Measurements from ENCODE around the gene IL3.

The IL3 gene

DNA sequence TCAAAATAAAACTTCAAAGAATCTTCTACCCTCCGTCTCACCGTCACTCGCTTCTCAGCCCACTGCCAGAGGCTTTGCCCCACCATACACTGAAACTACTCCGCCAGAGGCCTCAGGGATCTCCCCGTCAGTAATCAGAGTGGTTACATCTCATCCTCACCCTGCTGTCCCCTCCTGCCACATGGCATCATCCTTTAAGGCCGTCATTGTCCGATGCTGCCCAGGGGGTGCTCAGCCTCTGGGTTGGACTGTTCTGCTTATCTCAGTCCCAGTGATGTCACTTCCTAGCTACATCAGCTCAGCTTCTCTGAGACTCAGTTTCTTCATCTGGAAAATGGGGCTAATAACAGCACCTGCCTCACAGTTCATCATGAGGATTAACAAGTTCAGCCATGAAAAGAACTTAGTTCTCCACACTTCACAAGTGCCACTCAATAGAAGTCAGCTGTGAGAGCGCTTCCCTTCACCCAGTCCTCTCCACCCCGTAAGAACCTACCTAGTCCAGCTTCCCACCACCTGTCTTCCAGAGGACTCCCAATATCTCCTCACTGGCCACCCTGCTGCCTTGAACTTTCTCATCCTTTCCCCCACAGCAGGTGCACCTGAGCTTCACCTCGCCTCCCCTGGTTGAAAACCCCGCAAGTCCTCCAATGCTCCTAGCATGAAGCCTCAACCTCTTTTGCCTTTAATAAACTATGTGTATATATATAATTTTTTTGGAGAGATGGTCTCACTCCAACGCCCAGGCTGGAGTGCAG, 2.8 kb upstream of the IL3 start:
- no peak for FAIRE-seq

DNA sequence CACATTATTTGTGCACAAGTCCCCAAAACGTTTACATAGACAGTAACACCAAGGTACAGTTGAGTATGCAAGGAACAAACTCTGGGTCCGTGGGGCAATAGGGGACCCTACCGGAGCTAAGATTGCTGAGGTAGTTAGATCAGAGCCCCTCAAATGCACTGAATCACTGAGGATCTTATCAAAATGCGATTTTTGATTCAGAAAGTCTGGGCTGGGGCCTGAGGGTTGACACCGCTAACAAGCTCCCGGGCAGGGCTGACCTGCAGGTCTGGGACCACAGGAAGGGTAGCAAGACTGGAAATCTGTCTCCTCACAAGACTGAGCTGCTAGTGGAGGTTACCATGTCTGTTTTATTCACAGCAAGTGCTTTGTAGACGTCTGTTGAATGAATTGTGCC, 1.8 kb upstream of the IL3 start:
- FAIRE-seq, result no peak

DNA sequence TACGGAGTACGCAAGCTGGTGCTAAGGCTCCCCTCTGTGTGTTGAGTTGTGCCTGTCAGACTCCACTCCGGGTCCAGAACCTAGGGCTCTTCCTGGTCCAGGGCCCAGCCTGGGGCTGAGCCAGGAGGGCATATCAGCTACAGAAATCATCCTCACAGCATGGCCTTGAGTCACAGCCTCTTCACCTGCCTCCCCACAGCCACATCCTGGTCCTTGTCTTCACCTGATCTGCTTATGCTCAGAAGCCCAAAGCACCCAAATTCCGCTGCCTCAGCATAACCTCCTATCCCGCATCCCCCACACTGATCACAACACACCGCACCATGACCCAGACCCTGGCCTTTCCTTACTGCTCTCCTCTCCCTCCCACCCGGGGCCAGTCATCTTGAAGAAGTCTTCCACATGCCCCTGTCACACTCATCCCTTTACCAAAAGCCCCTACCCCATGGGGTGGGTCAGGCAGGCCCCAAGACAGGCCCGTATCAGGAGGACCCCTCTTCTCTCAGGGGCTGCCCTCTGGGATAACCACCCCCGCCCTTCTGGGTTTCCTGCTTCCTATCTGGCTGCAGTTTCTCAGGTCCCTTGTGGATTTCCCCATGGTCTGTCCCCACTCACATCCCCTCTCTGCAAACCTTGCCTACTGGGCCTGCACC, 1.3 kb upstream of the IL3 start:
- no peak for FAIRE-seq

DNA sequence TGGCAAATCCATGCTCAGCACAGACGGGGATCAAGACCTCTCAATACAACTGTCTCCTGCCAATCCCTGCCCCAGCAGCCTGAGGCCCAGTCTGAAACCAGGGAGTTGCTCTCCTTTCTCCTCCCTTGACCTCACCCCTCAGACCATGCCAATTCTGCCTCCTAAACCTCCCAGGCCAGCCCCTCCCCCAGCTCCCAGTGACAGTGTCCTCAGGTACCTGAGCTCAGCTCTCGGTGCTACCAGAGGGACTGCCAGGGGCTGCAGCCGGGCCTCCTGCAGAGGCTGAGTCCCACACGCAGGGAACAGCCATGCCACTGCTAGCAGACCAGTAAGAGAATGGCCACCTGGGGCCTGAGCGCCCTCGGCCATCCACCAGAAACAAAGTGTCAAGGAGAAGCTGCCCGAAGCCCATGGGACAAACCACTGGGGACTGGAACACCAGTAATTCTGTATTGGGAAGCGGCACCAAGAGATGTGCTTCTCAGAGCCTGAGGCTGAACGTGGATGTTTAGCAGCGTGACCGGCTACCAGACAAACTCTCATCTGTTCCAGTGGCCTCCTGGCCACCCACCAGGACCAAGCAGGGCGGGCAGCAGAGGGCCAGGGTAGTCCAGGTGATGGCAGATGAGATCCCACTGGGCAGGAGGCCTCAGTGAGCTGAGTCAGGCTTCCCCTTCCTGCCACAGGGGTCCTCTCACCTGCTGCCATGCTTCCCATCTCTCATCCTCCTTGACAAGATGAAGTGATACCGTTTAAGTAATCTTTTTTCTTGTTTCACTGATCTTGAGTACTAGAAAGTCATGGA, 557 bp upstream of the IL3 start:
- no peak for FAIRE-seq

DNA sequence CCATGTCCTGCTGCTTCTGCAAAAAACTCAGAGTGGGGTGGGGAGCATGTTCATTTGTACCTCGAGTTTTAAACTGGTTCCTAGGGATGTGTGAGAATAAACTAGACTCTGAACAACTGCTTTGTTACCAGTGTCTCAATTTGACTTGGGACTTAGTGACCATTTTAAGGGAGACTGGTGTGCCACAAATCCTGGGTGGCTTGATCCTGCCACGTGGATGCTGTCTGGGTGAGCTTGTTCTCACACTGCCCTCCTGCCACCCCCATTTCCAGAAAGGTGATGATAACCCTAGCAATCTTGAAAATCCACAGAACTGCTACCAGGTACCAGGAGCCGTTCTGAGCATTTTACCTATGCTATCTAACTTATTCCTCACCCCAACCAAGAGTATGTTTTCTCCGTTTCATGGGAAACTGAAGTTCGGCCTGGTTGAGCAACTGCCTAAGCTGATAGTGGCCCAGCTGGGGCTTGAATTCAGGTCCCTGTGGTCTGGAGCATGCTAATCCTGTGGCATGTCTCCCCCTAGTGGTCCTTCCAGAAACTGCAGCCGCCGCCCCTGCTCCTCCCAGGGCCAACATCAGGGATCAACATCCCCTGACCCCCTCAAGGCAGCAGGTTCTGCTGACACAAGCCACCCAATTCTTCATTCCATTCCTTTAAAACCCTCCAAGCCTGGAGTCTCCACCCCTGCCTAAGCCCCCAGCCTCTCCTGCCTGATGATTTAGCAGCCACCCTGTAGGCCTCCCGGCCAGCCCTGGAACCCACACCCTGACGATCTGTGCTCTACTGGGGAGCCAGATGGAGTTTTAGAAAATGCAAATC, 2.8 kb downstream of the IL3 start:
- no peak for FAIRE-seq

DNA sequence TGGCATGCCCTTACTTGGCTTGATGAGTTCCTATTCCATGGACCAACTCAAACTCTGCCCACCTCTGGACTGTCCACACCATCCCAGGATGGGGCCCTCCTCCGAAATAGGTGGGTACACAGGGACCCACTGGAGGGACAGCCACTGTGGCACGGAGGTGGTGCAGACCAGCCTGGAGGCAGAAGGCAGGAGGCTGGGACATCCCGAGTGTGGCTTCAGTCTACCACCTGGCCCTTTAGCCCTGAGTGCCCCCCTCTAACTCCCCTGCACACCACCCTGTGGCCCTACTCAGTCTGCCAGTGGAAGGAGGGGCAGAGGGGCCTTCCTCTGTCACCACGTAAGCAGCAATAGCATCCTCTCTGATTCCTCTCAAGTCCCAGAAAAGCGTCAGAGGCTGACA, 3.7 kb downstream of the IL3 start:
- FAIRE-seq, result no peak

DNA sequence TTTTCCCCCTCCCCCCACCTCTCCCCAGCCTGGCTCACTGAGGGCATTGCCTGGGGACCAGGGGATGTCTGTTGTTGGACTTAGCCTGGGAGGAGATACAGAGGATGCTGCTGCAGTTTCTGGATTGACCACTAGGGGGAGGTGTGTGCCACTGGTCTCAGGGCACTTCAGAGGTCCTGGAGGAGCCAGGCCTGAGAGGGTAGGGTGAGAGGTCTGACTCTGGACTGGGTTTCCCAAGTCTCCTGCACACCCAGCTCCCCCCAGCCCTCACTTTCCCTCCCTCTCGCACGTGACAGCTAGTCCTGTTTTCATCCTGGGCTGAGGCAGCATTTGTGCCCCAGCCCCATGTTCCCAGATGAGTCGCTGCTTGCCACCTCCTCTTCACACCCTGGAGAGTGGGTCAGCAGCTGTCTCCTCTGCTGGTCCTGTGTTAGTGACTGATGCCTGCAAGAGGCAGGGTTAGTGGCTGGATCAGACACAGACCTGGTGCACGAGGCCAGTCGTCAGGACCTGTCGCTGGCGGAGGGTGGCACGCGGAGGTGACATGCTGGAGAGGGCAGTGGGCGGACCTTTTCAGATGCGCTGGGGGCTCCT, 4.4 kb downstream of the IL3 start:
- no peak for FAIRE-seq

DNA sequence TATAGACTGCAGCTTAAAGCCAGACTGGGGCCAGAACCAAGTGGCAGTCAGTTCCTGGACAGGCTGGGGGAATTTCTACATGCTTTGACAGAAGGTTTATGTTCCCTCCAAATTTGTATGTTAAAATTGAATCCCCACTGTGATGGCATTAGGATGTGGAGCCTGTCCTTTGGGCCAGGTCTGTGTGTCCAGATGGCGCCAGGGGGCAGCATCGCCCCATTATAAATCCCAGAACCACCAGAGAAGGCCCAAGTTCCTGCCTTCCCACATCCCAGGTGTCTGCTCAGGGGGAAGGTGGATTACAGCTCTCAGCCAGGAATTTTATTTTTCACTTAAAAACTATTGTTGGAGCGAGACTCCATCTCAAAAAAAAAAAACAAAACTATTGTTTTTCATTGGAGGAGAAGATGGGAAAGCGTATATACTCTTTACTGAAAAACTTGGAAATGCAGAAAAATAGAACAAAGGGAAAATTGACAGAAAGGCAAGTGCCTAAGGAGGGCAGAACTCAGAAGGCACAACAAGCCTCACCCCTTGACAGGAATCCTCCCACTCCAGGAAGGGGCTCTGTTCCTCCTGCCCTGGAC, 5.0 kb downstream of the IL3 start:
- FAIRE-seq, result no peak

DNA sequence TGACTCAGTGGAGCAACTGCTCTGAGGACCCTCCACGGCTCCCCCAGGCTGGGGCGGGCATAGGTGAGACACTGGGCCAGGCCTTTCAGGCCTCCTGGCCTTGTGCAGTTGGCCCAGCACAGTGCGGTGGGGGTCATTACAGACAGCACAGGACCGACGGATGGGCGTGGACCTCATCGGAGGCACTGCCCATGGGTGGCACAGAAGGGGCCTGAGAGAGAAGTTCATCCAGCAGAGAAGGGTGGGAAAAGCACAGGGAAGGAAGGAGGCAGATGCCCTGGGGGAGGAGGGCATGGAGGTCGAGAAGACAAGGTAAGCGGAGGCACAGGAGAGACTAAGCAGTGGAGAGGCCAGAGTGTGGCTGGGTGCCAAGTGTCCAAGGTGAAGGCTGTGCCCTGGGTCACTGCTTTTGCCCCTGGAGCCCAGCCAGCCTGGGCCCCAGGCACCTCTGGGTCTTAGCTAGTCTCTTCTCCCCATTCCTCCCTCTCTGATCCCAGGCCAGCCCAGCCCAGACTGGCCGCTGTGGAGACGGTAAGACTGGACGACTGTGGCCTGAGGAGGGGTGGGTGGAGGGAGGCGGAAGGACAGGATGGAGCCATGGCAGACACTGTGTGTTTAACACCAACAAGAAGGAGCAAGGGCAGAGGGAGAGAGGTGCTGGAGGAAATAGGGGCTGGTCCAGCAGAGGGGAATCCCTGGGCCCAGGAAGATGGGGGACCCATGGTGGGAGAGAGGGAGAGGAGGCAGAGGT, 5.7 kb downstream of the IL3 start:
- no peak for FAIRE-seq

DNA sequence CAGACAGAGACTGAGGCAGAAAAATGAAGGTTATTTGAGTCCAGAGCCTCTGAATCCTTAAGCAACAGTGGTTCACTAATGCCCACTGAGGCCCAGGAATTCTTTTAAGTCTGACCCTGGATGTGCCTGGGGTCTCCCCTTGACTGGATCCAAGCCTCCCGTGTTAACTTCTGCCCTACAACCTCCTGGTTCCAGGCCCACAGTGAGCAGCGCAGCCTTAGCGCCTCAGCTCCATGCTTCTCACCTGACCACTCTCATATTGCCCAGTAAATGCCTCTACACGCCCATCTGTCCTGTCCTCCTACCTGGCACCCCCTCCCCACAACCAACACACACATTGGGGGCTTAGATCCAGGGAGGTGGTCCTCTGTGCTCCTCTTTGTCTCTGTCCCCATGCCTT, 6.4 kb downstream of the IL3 start:
- no peak for FAIRE-seq

DNA sequence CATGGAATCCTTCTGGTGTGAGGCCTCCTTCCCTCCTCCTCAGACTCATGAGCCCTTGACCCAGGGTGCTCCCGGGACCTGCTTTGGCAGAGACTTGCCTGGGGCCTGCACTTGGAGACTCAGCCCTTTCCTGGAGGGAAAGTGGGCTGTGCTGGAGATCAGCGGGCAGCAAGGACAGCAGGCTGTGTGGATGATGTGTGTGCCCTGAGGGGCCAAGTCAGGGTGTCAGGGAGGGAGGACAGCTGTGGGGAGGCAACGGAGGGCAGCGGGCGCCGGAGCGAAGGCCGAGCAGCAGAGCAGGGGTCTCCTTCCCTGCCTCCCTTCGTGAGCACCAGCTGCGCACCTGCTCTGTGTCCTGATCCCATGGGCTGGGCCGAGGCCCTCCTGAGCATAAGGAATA, 7.0 kb downstream of the IL3 start:
- no peak for FAIRE-seq

DNA sequence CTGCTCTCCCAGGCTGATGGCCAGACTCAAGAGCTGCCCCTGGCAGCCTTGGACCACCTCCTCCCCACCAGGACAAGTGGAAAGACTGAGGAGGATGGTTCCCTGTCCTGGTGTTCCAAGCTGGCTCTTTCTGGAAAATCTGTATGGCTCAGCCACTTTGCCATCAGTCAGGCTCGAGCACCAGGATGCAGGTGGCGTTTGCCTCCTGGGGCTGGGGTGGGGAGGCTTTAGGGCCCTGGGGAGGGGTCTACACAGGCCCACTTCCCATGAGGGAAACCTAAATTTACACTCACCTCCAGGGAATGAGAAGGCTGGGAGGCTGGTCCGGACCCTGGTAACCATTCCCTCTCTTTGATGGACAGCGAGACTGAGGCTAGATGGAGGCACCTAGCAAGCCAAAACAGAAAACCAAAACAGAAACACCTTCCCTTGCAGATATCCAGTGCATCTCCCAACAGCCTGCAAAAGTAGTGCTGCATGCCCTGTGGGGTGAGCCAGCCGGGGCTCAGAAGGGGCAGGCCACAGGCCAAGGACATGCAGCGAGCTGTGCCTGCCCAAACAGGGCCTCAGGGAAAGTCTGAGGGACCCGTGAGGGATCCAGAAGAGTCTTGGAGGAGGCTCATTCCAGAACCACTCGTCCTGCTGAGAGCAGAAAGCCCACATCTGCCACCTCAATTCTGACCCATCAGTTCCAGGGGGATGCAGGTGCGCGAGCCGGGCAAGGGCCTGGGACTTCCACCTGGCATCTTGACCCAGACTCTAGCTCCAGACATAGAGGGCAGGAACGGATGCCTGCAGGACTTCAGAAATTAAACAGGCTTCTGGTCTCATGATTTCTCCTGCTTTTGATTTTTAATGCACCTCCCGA, 7.7 kb downstream of the IL3 start:
- FAIRE-seq, result no peak

DNA sequence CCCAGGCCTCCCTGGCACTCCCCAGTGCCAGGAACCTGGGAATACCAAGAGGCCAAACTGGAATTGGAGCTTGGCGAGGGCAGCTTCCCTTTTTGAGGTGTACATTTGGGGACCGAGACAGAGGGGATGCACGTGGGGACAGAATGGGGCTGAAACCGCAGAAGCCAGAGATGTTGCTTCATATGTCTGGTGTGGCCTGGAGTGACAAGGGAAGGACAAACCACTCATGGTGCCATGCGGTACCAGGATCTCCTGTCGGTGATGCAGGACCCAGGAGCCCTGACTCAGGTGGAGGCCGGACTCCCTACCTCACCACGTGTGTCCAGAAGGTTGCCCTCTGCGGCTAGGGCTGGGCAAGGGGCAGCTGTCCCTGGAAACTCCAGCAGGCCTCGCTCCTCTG, 9.1 kb downstream of the IL3 start:
- no peak for FAIRE-seq

DNA sequence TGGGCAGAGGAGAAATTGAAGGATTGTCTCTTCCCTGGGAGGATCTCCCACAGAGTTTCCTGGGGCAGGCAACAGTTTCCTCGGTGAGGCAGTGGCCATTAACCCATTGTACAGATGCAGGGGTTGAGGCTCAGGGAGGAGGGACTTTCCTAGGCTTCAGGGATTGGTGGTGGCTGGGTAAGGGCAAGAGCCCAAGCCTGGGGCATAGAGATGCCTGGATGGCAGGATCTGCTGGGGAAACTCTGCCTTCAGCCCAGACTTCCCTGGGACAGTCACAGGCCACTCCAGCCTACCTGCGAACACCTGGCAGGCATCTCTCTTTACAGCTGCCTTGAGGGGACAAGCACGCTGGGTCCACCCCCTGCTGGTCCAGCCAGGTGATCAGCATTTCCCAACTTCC, 9.5 kb downstream of the IL3 start:
- no peak for FAIRE-seq

DNA sequence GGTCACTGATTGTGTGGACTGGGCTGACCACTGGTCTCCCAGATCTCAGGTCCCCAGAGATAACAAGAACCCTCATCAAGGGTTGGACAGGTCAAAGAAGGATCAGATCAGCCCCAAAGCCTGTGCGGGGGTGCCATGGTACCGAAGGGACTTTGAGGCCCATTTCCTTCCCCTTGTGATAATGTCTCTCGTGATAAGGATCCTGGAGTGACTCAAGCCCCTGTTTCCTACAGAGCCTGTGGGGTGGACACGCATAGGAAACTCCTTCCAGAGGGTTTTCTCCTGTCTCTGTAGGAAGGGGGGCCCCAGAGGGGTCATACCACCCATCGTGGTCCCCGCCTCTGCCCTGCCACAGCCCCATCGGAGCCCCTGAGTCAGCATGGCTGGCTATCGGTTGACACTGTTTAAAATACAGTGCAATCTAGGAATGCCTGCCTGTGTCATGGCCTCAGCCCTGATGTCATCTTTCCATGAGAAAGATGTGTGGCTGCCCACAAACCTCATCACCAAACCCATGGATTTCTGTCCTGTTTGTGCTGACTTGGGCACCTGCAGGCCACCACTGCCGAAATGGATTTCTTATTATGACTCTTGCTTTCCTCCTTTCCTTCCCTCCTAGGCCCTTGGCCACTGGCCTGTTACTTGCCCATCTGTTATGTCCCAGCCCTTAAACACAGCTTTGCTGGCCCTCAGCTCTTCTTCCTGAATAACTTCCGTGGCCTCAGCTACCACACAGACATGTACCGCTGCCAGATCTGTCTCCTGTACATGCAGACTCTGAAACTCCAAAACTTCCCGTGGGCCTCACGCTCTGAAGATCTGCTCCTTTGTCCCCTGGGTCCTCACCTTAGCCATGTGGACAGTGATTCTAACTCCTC, 10.2 kb downstream of the IL3 start:
- no peak for FAIRE-seq

DNA sequence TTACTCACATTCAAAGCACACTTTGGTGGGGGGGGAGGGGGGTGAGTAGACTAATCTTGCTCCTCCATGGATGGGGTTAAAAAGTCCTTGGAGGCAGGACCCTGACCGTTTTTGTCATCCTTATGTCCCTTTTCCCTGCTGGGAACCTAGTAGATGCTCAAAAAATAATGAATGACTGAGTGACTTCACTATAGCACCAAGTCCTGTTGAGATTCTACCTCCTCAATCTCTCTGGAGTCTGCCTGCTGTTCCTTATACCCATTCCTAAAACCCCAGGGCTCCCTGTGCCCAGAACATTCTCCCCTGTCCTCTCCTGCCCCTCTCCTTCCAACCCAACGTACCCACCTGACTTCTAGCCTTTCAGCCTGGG, 10.9 kb downstream of the IL3 start:
- FAIRE-seq, result no peak

DNA sequence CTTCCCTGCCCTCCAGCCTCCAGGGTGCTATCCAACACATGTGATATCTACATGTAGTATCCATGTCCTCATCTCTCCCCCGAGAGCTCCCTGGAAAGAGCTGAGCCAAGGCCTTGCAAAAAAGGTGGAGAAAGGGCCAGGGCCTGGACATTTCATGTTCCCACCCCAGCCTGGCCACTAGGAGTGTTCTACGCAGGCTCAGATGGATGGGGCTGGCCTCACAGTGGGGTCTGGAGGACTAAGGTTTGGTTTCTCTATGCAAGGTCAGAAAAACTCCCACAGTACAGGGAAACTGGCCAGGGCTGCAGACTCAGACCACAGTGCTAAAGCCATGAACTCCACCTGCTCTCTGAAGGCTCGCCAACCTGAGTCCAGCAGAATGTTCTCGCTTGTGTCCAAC, 11.6 kb downstream of the IL3 start:
- FAIRE-seq, result no peak

DNA sequence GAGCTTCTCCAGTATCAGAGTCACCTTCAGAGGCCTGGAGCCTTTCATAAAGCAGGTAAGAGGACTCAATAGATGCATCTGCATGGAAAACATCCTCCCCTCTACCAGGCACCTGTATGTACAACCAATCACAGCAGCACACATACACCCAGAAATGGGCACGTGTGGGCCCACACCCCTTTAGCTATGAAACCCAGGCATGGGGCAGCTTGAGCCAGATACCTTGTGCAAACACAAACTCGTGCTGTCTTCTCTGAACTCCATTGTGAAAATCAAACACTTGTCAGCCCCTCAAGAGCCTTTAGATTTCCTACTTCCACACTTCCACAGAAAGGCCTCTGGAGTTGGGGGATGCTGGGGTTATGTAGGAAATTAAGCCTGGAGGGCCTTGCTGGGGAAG, 12.1 kb downstream of the IL3 start:
- no peak for FAIRE-seq

DNA sequence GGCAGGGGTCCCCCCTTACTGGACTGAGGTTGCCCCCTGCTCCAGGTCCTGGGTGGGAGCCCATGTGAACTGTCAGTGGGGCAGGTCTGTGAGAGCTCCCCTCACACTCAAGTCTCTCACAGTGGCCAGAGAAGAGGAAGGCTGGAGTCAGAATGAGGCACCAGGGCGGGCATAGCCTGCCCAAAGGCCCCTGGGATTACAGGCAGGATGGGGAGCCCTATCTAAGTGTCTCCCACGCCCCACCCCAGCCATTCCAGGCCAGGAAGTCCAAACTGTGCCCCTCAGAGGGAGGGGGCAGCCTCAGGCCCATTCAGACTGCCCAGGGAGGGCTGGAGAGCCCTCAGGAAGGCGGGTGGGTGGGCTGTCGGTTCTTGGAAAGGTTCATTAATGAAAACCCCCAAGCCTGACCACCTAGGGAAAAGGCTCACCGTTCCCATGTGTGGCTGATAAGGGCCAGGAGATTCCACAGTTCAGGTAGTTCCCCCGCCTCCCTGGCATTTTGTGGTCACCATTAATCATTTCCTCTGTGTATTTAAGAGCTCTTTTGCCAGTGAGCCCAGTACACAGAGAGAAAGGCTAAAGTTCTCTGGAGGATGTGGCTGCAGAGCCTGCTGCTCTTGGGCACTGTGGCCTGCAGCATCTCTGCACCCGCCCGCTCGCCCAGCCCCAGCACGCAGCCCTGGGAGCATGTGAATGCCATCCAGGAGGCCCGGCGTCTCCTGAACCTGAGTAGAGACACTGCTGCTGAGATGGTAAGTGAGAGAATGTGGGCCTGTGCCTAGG, 13.0 kb downstream of the IL3 start, which contains the start of gene CSF2:
TSS of gene CSF2 (plus strand) at position 559 of the 783 bp plus-strand sequence. CDS start at position 594, 35 bp downstream.
- no peak for FAIRE-seq

All from A204.1 (cell line).